Raji (cell line): Measurements from ENCODE around the gene CHID1.

Experiments used
- POLR2A ChIP-seq: IDR thresholded peaks from 2 replicates; pipeline ENCODE4 v1.6.1; 2011; ENCODE audit warnings: low read depth, low read length, control low read depth; ENCODE audit not compliant: insufficient read depth

The CHID1 gene

GRCh38 chr11:868394-868793 is 42.2 kb downstream of the CHID1 start:
- TF ChIP-seq POLR2A = no peak

GRCh38 chr11:867856-868358 is 42.7 kb downstream of the CHID1 start:
- no peak for TF ChIP-seq POLR2A

GRCh38 chr11:866481-866880 is 44.1 kb downstream of the CHID1 start:
- TF ChIP-seq POLR2A = no peak

GRCh38 chr11:865462-866430 is 44.9 kb downstream of the CHID1 start:
- TF ChIP-seq POLR2A = no peak

- no peak for TF ChIP-seq POLR2A
These were observed 45.7 kb downstream of the CHID1 start for GRCh38 chr11:864898-865297.

- TF ChIP-seq POLR2A = 0 out of 2 replicates have a peak, but pooled peaks have one; percentile 25
These were observed 46.4 kb downstream of the CHID1 start for GRCh38 chr11:863910-864827.

- TF ChIP-seq POLR2A = no peak; the same call in 1 of the 2 replicates
These were observed 47.3 kb downstream of the CHID1 start for GRCh38 chr11:863023-863909.

- TF ChIP-seq POLR2A = no peak
These were observed 48.0 kb downstream of the CHID1 start for GRCh38 chr11:862696-863022.

- peak; percentile 12; the same call in 1 of the 2 replicates for TF ChIP-seq POLR2A
These were observed 48.4 kb downstream of the CHID1 start for GRCh38 chr11:862081-862661.

- no peak for TF ChIP-seq POLR2A
These were observed 49.5 kb downstream of the CHID1 start for GRCh38 chr11:861105-861479.

- no peak for TF ChIP-seq POLR2A
These were observed 50.1 kb downstream of the CHID1 start for GRCh38 chr11:860234-861104.

GRCh38 chr11:859394-860131 is 51.0 kb downstream of the CHID1 start:
- no peak for TF ChIP-seq POLR2A
